Muscle layer of colon (tissue), 2 donors: ENCODE data around the gene KNSTRN.

Source experiments
- H3K27ac ChIP-seq: one replicate; pipeline ENCODE4 v1.7.0; 2013; ENCODE audit warnings: low read depth, mild to moderate bottlenecking, low read length, moderate library complexity
- H3K27me3 ChIP-seq, 2 donors: one replicate each; pipeline ENCODE4 v1.7.0; 2013; ENCODE audit warnings: low read length in 2 of 2, mild to moderate bottlenecking in 2 of 2; ENCODE audit not compliant: insufficient read depth in 2 of 2, control insufficient read depth in 1 of 2
- H3K36me3 ChIP-seq: one replicate; pipeline ENCODE4 v1.7.0; 2013; ENCODE audit warnings: mild to moderate bottlenecking, low read length; ENCODE audit not compliant: insufficient read depth
- H3K4me1 ChIP-seq: one replicate; pipeline ENCODE4 v1.7.0; 2013; ENCODE audit warnings: mild to moderate bottlenecking, low read length; ENCODE audit not compliant: insufficient read depth
- H3K4me3 ChIP-seq, 2 donors: one replicate each; pipeline ENCODE4 v1.7.0; 2013; ENCODE audit warnings: low read length in 2 of 2, low read depth in 1 of 2, mild to moderate bottlenecking in 1 of 2, moderate library complexity in 1 of 2
- H3K9ac ChIP-seq: one replicate; pipeline ENCODE4 v1.7.0; 2013; ENCODE audit warnings: low read length
- H3K9me3 ChIP-seq: one replicate; pipeline ENCODE4 v1.7.0; 2013; ENCODE audit warnings: mild to moderate bottlenecking, low read length
- donor health status: abdominal sarcoma.
- donor health status: Adenocarcinoma of cecum.

KNSTRN gene

GRCh38 chr15:40369474-40369869 is 13.0 kb upstream of the KNSTRN start:
- Histone ChIP-seq H3K9ac (no peak overlapping the region), H3K27me3 (no peaks in the 10 kb centered on the region), H3K4me3 (no peak overlapping the region), H3K9me3 (no peaks in the 10 kb centered on the region), H3K27ac (no peak overlapping the region), H3K36me3 (no peaks in the 10 kb centered on the region), H3K4me1 (peaks cover 20% of the 10 kb centered on the region)

- Histone ChIP-seq H3K4me1 (peaks cover 20% of the 10 kb centered on the region), H3K27ac (no peak overlapping the region), H3K4me3 (no peak overlapping the region), H3K9me3 (no peaks in the 10 kb centered on the region), H3K27me3 (no peaks in the 10 kb centered on the region), H3K9ac (no peak overlapping the region), H3K36me3 (no peaks in the 10 kb centered on the region)
Measured at GRCh38 chr15:40369971-40370370, 12.6 kb upstream of the KNSTRN start.

GRCh38 chr15:40372981-40373380 is 9.5 kb upstream of the KNSTRN start:
- H3K36me3 ChIP-seq = no peaks in the 10 kb centered on the region
- H3K9ac ChIP-seq = no peak overlapping the region
- no peaks in the 10 kb centered on the region for H3K9me3 ChIP-seq
- H3K4me3 ChIP-seq = no peak overlapping the region
- no peak overlapping the region for H3K27ac ChIP-seq
- H3K4me1 ChIP-seq = peaks cover 6% of the 10 kb centered on the region
- H3K27me3 ChIP-seq = no peaks in the 10 kb centered on the region

- no peaks in the 10 kb centered on the region for H3K36me3 ChIP-seq
- H3K9me3 ChIP-seq = no peaks in the 10 kb centered on the region
- H3K4me3 ChIP-seq = no peak overlapping the region
- H3K27ac ChIP-seq = no peak overlapping the region
- H3K4me1 ChIP-seq = peaks cover 4% of the 10 kb centered on the region
- no peaks in the 10 kb centered on the region for H3K27me3 ChIP-seq
- no peak overlapping the region for H3K9ac ChIP-seq
Measured at GRCh38 chr15:40377606-40378005, 4.9 kb upstream of the KNSTRN start.

GRCh38 chr15:40379374-40379773 is 3.1 kb upstream of the KNSTRN start:
- no peaks in the 10 kb centered on the region for H3K9me3 ChIP-seq
- no peak overlapping the region for H3K9ac ChIP-seq
- no peak overlapping the region for H3K27ac ChIP-seq
- peaks cover 12% of the 10 kb centered on the region for H3K4me1 ChIP-seq
- no peak overlapping the region for H3K4me3 ChIP-seq
- H3K27me3 ChIP-seq = no peaks in the 10 kb centered on the region
- H3K36me3 ChIP-seq = no peaks in the 10 kb centered on the region

- H3K4me3 ChIP-seq = no peak overlapping the region
- H3K27ac ChIP-seq = no peak overlapping the region
- no peak overlapping the region for H3K9ac ChIP-seq
- H3K27me3 ChIP-seq = no peaks in the 10 kb centered on the region
- H3K9me3 ChIP-seq = no peaks in the 10 kb centered on the region
- peaks cover 12% of the 10 kb centered on the region for H3K4me1 ChIP-seq
- H3K36me3 ChIP-seq = no peaks in the 10 kb centered on the region
Measured at GRCh38 chr15:40379853-40380252, 2.7 kb upstream of the KNSTRN start.

- no peak overlapping the region for H3K9ac ChIP-seq
- no peak overlapping the region for H3K4me3 ChIP-seq
- no peak overlapping the region for H3K27ac ChIP-seq
- no peaks in the 10 kb centered on the region for H3K9me3 ChIP-seq
- no peaks in the 10 kb centered on the region for H3K27me3 ChIP-seq
- H3K4me1 ChIP-seq = peaks cover 12% of the 10 kb centered on the region
- no peaks in the 10 kb centered on the region for H3K36me3 ChIP-seq
Measured at GRCh38 chr15:40380636-40381035, 1.9 kb upstream of the KNSTRN start.

- peak overlapping the region in 1 of 2 donors; percentile 89 for H3K4me3 ChIP-seq
- H3K4me1 ChIP-seq = peaks cover 12% of the 10 kb centered on the region
- H3K27me3 ChIP-seq = no peaks in the 10 kb centered on the region
- H3K27ac ChIP-seq = no peak overlapping the region
- H3K36me3 ChIP-seq = peaks cover 8% of the 10 kb centered on the region
- no peak overlapping the region for H3K9ac ChIP-seq
- no peaks in the 10 kb centered on the region for H3K9me3 ChIP-seq
Measured at GRCh38 chr15:40381818-40382529, 547 bp upstream of the KNSTRN start.

GRCh38 chr15:40386480-40386879 is 4.0 kb downstream of the KNSTRN start:
- H3K36me3 ChIP-seq = peaks cover 17% of the 10 kb centered on the region
- H3K9me3 ChIP-seq = no peaks in the 10 kb centered on the region
- no peak overlapping the region for H3K4me3 ChIP-seq
- no peak overlapping the region for H3K27ac ChIP-seq
- no peak overlapping the region for H3K9ac ChIP-seq
- H3K27me3 ChIP-seq = no peaks in the 10 kb centered on the region
- peaks cover 12% of the 10 kb centered on the region for H3K4me1 ChIP-seq

GRCh38 chr15:40388941-40389823 is 6.7 kb downstream of the KNSTRN start:
- Histone ChIP-seq H3K4me1 (no peaks in the 10 kb centered on the region), H3K27ac (no peak overlapping the region), H3K4me3 (no peak overlapping the region), H3K9ac (no peak overlapping the region), H3K9me3 (no peaks in the 10 kb centered on the region), H3K27me3 (no peaks in the 10 kb centered on the region), H3K36me3 (peaks cover 34% of the 10 kb centered on the region)

- peaks cover 34% of the 10 kb centered on the region for H3K36me3 ChIP-seq
- H3K9ac ChIP-seq = no peak overlapping the region
- H3K4me3 ChIP-seq = no peak overlapping the region
- H3K27me3 ChIP-seq = no peaks in the 10 kb centered on the region
- no peak overlapping the region for H3K27ac ChIP-seq
- no peaks in the 10 kb centered on the region for H3K9me3 ChIP-seq
- no peaks in the 10 kb centered on the region for H3K4me1 ChIP-seq
Measured at GRCh38 chr15:40389824-40390595, 7.5 kb downstream of the KNSTRN start.
